MCF 10A (cell line): ENCODE results near the gene C3orf70. TPM values are rescaled to one million over a fixed set of nuclear protein-coding genes. Genes with fewer than 3 reads are reported as not detected.

Experiments
- BruUV-seq: library from RNA; stranded (reverse); fragments of 400-500 nt; replicated peaks from 2 replicates; lab custom pipeline; 2021; lab: Mats Ljungman, UMichigan
- CTCF ChIA-PET: fragments of 300-600 bp; sonication (Branson Sonifier 250); formaldehyde crosslinking; extraction: SDS; loops from one replicate; lab custom pipeline; 2021; ENCODE audit warnings: antibody characterized with exemption, inconsistent platforms; lab: Yijun Ruan, JAX
- POLR2A ChIA-PET: fragments of 300-600, 350-650 bp; sonication (Branson Sonifier 250); formaldehyde crosslinking; extraction: SDS; loops from one replicate; lab custom pipeline; 2020; ENCODE audit warnings: antibody characterized with exemption, inconsistent platforms; lab: Yijun Ruan, JAX
- DNase-seq: peaks from one replicate; pipeline ENCODE4 v3.0.0-alpha.2; 2018; ENCODE audit not compliant: unreplicated experiment
- H3K27ac Mint-ChIP-seq: one replicate; pipeline ENCODE4 v1.8.0; 2022; ENCODE audit warnings: mild to moderate bottlenecking, low read depth, mixed read lengths; ENCODE audit not compliant: unreplicated experiment
- H3K27me3 Mint-ChIP-seq: one replicate; pipeline ENCODE4 v1.8.0; 2022; ENCODE audit warnings: mixed read lengths; ENCODE audit not compliant: insufficient read depth, unreplicated experiment
- H3K36me3 Mint-ChIP-seq: one replicate; pipeline ENCODE4 v1.8.0; 2022; ENCODE audit warnings: mild to moderate bottlenecking, moderate library complexity, mixed read lengths; ENCODE audit not compliant: insufficient read depth, unreplicated experiment
- H3K4me1 Mint-ChIP-seq: one replicate; pipeline ENCODE4 v1.8.0; 2022; ENCODE audit warnings: mixed read lengths; ENCODE audit not compliant: insufficient read depth, unreplicated experiment
- H3K4me3 Mint-ChIP-seq: one replicate; pipeline ENCODE4 v1.8.0; 2022; ENCODE audit warnings: mild to moderate bottlenecking, moderate library complexity, mixed read lengths; ENCODE audit not compliant: unreplicated experiment
- H3K9me3 Mint-ChIP-seq: one replicate; pipeline ENCODE4 v1.8.0; 2022; ENCODE audit warnings: mixed read lengths; ENCODE audit not compliant: unreplicated experiment
- CTCF ChIP-seq: fragments of 200-600 bp; IDR thresholded peaks from one replicate; pipeline ENCODE4 v1.8.0; 2022; ENCODE audit warnings: antibody characterized with exemption, mild to moderate bottlenecking; ENCODE audit not compliant: unreplicated experiment
- intact Hi-C: fragments of 100-400 bp; cut with micrococcal nuclease; formaldehyde crosslinking; loops from 2 replicates; pipeline ENCODE4 v1.14.1; 2022
- total RNA-seq: library from RNA; stranded (reverse); gene quantifications from 2 replicates; pipeline ENCODE4 v1.2.3, GENCODE V29; 2022

Gene C3orf70
- total RNA-seq, 1 experiment from 2014 or later, result not detected

- Mint-ChIP-seq H3K27ac (no peak overlapping the region), H3K36me3 (no peaks in the 10 kb centered on the region), H3K9me3 (no peaks in the 10 kb centered on the region), H3K27me3 (peaks cover 23% of the 10 kb centered on the region), H3K4me1 (no peaks in the 10 kb centered on the region), H3K4me3 (no peak overlapping the region)
- no peak for DNase-seq
- no TSS peak for BruUV-seq
- CTCF ChIA-PET, result no interaction called here
- intact Hi-C loops, result loop anchor here (10.0 kb wide), 1 partner anchor 130 kb away; no protein-coding TSS in a partner anchor
- POLR2A ChIA-PET, result no interaction called here
- no peak for TF ChIP-seq CTCF
Measured at GRCh38 chr3:185084402-185084801, 68.5 kb downstream of the C3orf70 start.

GRCh38 chr3:185082829-185083228 lies 70.0 kb downstream of the C3orf70 start:
- no peak for DNase-seq
- TF ChIP-seq CTCF, result no peak
- Mint-ChIP-seq H3K9me3 (no peaks in the 10 kb centered on the region), H3K36me3 (no peaks in the 10 kb centered on the region), H3K27ac (no peak overlapping the region), H3K27me3 (peaks cover 23% of the 10 kb centered on the region), H3K4me3 (no peak overlapping the region), H3K4me1 (no peaks in the 10 kb centered on the region)
- intact Hi-C loops, result loop anchor here (10.0 kb wide), 1 partner anchor 132 kb away; no protein-coding TSS in a partner anchor
- BruUV-seq, result no TSS peak
- ChIA-PET CTCF (no interaction called here), POLR2A (no interaction called here)

- no peaks in the 10 kb centered on the region for H3K36me3 Mint-ChIP-seq
- H3K9me3 Mint-ChIP-seq, result no peaks in the 10 kb centered on the region
- DNase-seq, result no peak
- ChIA-PET CTCF (no interaction called here), POLR2A (no interaction called here)
- TF ChIP-seq CTCF, result no peak
- no peaks in the 10 kb centered on the region for H3K4me1 Mint-ChIP-seq
- no TSS peak for BruUV-seq
- peaks cover 23% of the 10 kb centered on the region for H3K27me3 Mint-ChIP-seq
- no peak overlapping the region for H3K4me3 Mint-ChIP-seq
- no peak overlapping the region for H3K27ac Mint-ChIP-seq
- intact Hi-C loops, result loop anchor here (10.0 kb wide), 1 partner anchor 133 kb away; no protein-coding TSS in a partner anchor
Measured at GRCh38 chr3:185082149-185082548, 70.7 kb downstream of the C3orf70 start.

GRCh38 chr3:185081521-185081920 lies 71.3 kb downstream of the C3orf70 start:
- no peak for DNase-seq
- no peak for TF ChIP-seq CTCF
- no peaks in the 10 kb centered on the region for H3K4me1 Mint-ChIP-seq
- H3K36me3 Mint-ChIP-seq, result no peaks in the 10 kb centered on the region
- no TSS peak for BruUV-seq
- no peak overlapping the region for H3K27ac Mint-ChIP-seq
- POLR2A ChIA-PET, result no interaction called here
- CTCF ChIA-PET, result no interaction called here
- H3K9me3 Mint-ChIP-seq, result no peaks in the 10 kb centered on the region
- H3K27me3 Mint-ChIP-seq, result peaks cover 22% of the 10 kb centered on the region
- H3K4me3 Mint-ChIP-seq, result no peak overlapping the region
- intact Hi-C loops, result loop anchor here (10.0 kb wide), 1 partner anchor 133 kb away; no protein-coding TSS in a partner anchor
